HEK293T (cell line): ENCODE measurements around the gene EGFLAM.

Experiments used
- CTCF ChIA-PET: fragments of 350-600 bp; formaldehyde crosslinking; extraction: SDS; loops from one replicate; lab custom pipeline; 2021; ENCODE audit warnings: antibody characterized with exemption, inconsistent platforms; lab: Yijun Ruan, JAX
- POLR2A ChIA-PET: fragments of 350-600 bp; formaldehyde crosslinking; extraction: SDS; loops from one replicate; lab custom pipeline; 2020; ENCODE audit warnings: antibody characterized with exemption, inconsistent platforms; lab: Yijun Ruan, JAX
- DNase-seq: peaks from one replicate; pipeline ENCODE4 v3.0.0; 2012; ENCODE audit warnings: mixed read lengths; ENCODE audit errors: extremely low spot score
- ARNT ChIP-seq: fragments of 450-650 bp; IDR thresholded peaks from 2 replicates; pipeline ENCODE4 v1.6.1; 2017; ENCODE audit warnings: mild to moderate bottlenecking
- BHLHE40 ChIP-seq: fragments of 450-650 bp; IDR thresholded peaks from 2 replicates; pipeline ENCODE4 v1.6.1; 2016; ENCODE audit warnings: mild to moderate bottlenecking, moderate library complexity, borderline replicate concordance
- CTBP1 ChIP-seq: fragments of 450-650 bp; IDR thresholded peaks from 2 replicates; pipeline ENCODE4 v1.6.1; 2016; ENCODE audit warnings: borderline replicate concordance
- ELF4 ChIP-seq: fragments of 450-650 bp; IDR thresholded peaks from 2 replicates; pipeline ENCODE4 v1.6.1; 2017; ENCODE audit warnings: antibody characterized with exemption
- FOXA1 ChIP-seq: fragments of 450-650 bp; IDR thresholded peaks from 2 replicates; pipeline ENCODE4 v1.6.1; 2016; ENCODE audit warnings: mild to moderate bottlenecking
- FOXK2 ChIP-seq: fragments of 450-650 bp; IDR thresholded peaks from 2 replicates; pipeline ENCODE4 v1.6.1; 2016; ENCODE audit warnings: mild to moderate bottlenecking
- FOXM1 ChIP-seq: fragments of 450-650 bp; IDR thresholded peaks from 2 replicates; pipeline ENCODE4 v1.6.1; 2017; ENCODE audit warnings: mild to moderate bottlenecking, borderline replicate concordance
- HDGF ChIP-seq: fragments of 450-650 bp; IDR thresholded peaks from 2 replicates; pipeline ENCODE4 v1.6.1; 2017; ENCODE audit warnings: antibody characterized with exemption, borderline replicate concordance
- L3MBTL2 ChIP-seq: fragments of 450-650 bp; conservative IDR thresholded peaks from 2 replicates; pipeline ENCODE4 v1.6.1; 2016; ENCODE audit warnings: mild to moderate bottlenecking
- LEF1 ChIP-seq: fragments of 450-650 bp; IDR thresholded peaks from 2 replicates; pipeline ENCODE4 v1.6.1; 2017; ENCODE audit warnings: mild to moderate bottlenecking, borderline replicate concordance
- NFRKB ChIP-seq: fragments of 450-650 bp; IDR thresholded peaks from 2 replicates; pipeline ENCODE4 v1.6.1; 2016; ENCODE audit warnings: mild to moderate bottlenecking, moderate library complexity
- PKNOX1 ChIP-seq: fragments of 450-650 bp; IDR thresholded peaks from 2 replicates; pipeline ENCODE4 v1.6.1; 2016
- SP1 ChIP-seq: fragments of 450-650 bp; IDR thresholded peaks from 2 replicates; pipeline ENCODE4 v1.6.1; 2017
- SUZ12 ChIP-seq: fragments of 450-650 bp; IDR thresholded peaks from 2 replicates; pipeline ENCODE4 v1.6.1; 2016; ENCODE audit warnings: mild to moderate bottlenecking
- TARDBP ChIP-seq: fragments of 450-650 bp; IDR thresholded peaks from 2 replicates; pipeline ENCODE4 v1.6.1; 2016
- ZNF384 ChIP-seq: fragments of 450-650 bp; IDR thresholded peaks from 2 replicates; pipeline ENCODE4 v1.6.1; 2016

The EGFLAM gene

DNA sequence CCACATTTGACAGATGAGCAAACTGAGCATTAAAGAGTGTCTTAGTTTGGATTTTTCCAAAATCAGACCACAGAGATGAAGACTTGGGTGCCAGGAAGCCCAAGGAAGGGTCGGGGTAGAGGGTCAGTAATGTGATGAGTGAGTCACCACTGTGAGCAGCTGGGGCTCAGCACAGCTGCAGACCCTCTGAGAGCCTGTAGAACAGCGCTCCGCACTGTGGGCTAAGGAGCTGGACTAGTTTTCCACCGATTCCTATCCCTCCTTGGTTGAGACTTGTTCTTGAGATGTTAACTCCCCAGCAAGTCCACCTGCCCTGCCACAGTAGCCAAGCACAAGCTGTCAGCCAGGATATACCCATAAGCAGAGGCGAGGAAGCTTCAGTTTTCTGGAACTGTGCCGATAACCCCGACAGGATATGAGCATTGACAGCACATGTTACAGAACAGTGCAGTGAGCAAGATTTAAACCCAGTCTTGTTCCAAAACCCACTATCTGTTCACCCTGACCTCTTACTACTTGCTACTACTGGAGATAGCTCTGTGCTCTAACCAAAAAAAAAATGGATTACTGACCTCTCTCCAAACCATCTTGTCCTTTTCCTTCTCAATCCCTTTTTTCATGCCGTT lies 31.8 kb downstream of the EGFLAM start:
- CTCF ChIA-PET, result interaction anchor here (0.6 kb wide), 1 partner anchor 94 kb away, joined by 3 read pairs; no protein-coding TSS in a partner anchor
- no peak for TF ChIP-seq CTBP1
- TF ChIP-seq HDGF, result no peak
- TF ChIP-seq LEF1, result no peak
- TF ChIP-seq NFRKB, result no peak
- TF ChIP-seq ZNF384, result no peak
- no peak for TF ChIP-seq ELF4
- TF ChIP-seq FOXK2, result no peak
- no peak for TF ChIP-seq FOXM1
- no peak for TF ChIP-seq BHLHE40
- no peak for TF ChIP-seq PKNOX1
- TF ChIP-seq L3MBTL2, result no peak
- TF ChIP-seq SP1, result no peak
- TF ChIP-seq TARDBP, result no peak
- no peak for TF ChIP-seq ARNT
- TF ChIP-seq SUZ12, result no peak
- TF ChIP-seq FOXA1, result no peak
- POLR2A ChIA-PET, result no interaction called here
- DNase-seq, result no peak

DNA sequence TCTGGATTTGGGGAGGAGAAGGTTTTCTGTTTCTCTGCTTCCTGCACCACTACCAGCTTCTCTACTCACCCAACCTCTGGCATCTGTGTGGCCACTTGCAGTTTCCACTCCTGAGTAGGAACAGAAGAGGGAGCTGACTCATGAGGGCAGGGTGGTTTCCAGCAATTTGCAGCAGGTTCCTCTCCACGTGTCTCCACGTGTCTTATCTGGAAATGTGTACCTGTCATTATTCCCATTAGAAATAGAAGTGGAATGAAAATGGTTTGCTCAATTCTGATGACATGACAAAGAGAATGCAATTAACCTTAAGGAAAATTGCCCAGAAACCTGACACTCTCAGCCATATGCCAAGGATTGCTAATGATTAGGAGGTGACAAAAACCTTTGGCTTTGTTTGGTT lies 33.0 kb downstream of the EGFLAM start:
- TF ChIP-seq TARDBP (no peak), CTBP1 (no peak), NFRKB (no peak), BHLHE40 (no peak), FOXA1 (no peak), ARNT (no peak), ELF4 (no peak), HDGF (no peak), LEF1 (no peak), SUZ12 (no peak), PKNOX1 (no peak), FOXM1 (no peak), SP1 (no peak), ZNF384 (no peak), FOXK2 (no peak), L3MBTL2 (no peak)
- ChIA-PET CTCF (no interaction called here), POLR2A (no interaction called here)
- DNase-seq, result no peak

DNA sequence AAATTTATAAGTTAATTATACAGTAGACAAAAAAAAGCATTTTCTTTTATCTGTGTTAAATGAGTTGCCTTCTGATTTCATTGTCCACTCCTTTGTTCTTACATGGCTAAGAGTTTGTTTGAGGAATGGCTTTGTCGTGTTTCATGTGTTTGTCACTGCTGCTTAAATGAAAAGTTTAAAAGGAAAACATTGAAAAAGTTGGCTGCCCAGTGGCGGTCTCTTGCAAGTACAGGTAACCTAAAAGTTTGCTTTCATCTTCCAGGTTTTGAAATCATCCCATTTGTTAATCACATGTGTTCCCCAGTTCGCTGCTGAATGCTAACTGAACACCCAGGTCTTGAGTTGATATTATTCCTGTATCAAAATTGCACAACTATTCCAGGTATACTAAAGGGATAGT lies 33.9 kb downstream of the EGFLAM start:
- DNase-seq, result no peak
- POLR2A ChIA-PET, result no interaction called here
- TF ChIP-seq L3MBTL2 (no peak), HDGF (no peak), LEF1 (no peak)
- CTCF ChIA-PET, result no interaction called here

DNA sequence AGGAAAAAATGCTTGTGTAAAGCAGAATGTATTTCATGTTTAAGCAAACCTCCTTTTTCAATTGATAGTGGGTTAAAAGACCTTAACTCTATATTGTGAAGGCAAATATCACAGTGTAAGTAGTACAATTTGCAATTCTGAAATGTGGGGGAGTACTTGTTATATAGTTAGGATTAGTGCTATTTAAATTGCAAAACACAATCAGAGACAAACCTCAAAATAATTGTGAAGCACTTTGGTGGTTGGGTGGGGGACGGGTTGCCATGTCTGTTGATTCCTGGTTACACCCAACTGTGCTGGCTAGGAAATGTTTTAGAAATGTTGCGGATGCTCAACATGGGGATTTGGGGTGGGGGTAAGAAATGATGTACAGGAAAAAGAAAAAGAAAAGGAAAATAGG lies 37.4 kb downstream of the EGFLAM start:
- POLR2A ChIA-PET, result no interaction called here
- TF ChIP-seq FOXK2, result no peak
- TF ChIP-seq TARDBP, result no peak
- DNase-seq, result no peak
- CTCF ChIA-PET, result no interaction called here

DNA sequence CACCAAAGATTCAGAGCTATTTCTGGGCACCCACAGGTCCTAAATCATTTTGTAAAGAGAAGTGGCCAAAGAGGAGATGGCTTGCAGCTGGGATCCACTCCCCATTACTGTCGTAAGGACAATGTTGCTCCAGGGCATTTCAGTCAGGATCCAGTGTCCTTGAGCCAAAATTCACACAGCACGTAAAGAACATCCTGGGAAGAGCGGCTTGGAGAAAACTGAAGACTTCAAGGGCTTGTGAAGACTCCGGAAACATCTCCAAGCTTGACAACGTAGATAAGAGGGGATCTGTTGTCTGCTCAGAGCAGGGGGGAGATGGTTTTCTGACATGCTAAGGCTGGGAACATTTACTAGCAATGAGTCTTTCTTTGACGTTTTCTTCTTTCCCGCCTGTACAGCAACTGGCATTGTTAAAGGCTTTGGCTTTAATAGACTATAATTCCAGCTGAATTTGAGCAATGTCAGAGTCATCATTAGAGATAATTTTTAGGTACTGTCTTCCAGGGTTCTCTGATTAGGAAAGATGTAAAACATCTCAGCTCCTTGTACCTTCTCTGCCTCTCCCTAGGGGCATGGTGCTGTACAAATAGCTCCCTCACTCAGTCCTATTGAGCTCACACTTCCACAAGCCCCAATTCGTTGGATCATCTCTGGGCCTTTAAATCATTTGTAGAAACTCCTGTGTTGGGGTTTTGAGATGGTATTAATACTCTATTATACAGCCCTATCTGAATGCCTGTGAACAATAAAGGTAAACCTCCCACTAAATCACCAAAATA lies 39.7 kb downstream of the EGFLAM start:
- TF ChIP-seq CTBP1 (no peak), BHLHE40 (no peak), LEF1 (no peak), HDGF (no peak), FOXK2 (no peak), ZNF384 (no peak), ELF4 (no peak), SP1 (no peak), NFRKB (no peak), FOXM1 (no peak), PKNOX1 (no peak), L3MBTL2 (no peak), FOXA1 (no peak), ARNT (no peak), SUZ12 (no peak), TARDBP (no peak)
- POLR2A ChIA-PET, result no interaction called here
- DNase-seq, result no peak
- CTCF ChIA-PET, result interaction anchor here (0.8 to 1.5 kb wide), 3 partner anchors 9 to 123 kb away, joined by 3 to 5 read pairs (median 3); no protein-coding TSS in a partner anchor

- TF ChIP-seq FOXA1, result no peak
- TF ChIP-seq TARDBP, result no peak
- no peak for TF ChIP-seq SP1
- no peak for TF ChIP-seq SUZ12
- no peak for TF ChIP-seq L3MBTL2
- TF ChIP-seq ELF4, result no peak
- TF ChIP-seq NFRKB, result no peak
- ChIA-PET CTCF (no interaction called here), POLR2A (no interaction called here)
- DNase-seq, result no peak
Observed at GRCh38 chr5:38299585-38299984, 41.2 kb downstream of the EGFLAM start.
